GM19463 (cell line): ENCODE measurements around the gene BORCS6.
"Not testable (repeated sequence)": the region's sequence is repeated elsewhere in the genome, so short reads cannot be mapped to it uniquely, and the experiment has no call there.

Experiments
- ATAC-seq: cut with Tn5 transposase; IDR thresholded peaks from one replicate; pipeline ENCODE4 v1.9.1; 2021; ENCODE audit warnings: mild to moderate bottlenecking, moderate library complexity; ENCODE audit not compliant: unreplicated experiment

Gene BORCS6

GRCh38 chr17:8189711-8190477 is at the start of gene BORCS6:
TSS of gene BORCS6 (minus strand) at chr17:8190180. CDS start at chr17:8190140, 40 bp downstream.
- ATAC-seq = peak; percentile 44

DNA sequence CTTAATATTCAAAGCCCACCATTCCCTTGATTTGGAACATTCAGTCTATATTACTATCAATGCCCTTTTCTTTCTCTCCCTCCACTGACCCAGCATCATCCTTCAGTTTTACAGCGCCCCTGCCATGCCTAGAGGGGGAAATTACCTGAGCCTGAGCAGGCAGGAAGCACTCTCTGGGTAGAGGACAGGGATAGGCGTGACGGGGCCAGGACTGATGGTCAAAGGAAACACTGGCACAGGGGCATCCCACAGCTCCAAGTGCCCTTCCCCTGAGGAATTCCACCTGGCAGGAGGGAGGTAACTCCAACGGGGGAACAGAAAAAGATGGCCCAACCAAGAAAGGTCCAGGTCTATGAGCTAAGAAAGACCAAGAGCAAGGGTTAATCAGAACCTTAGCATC is 47.9 kb upstream of the BORCS6 start:
- ATAC-seq = no peak

GRCh38 chr17:8237175-8237574 is 47.2 kb upstream of the BORCS6 start:
- ATAC-seq = no peak

- no peak for ATAC-seq
These were observed 45.7 kb upstream of the BORCS6 start for GRCh38 chr17:8235676-8236075.

- no peak for ATAC-seq
These were observed 44.6 kb upstream of the BORCS6 start for GRCh38 chr17:8234361-8235270.

DNA sequence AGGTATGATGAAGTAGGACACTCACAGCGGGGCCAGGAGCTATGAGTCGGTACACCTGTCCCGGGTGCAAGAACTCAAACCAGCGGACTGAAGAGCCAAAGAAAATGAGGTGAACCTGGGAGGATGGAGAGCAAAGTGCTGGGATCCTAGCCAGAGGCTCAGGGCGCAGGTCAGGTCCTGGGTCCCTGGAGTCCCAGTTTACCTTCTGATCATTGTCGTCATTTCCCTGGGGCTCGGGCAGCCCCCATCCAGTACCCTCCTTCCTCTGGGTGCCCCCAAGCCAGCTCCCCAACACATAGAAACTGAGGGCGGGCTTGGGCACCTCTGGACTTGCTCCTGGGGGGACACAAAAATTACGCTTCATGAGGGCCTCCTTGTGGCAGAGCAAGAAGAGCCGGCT is 41.7 kb upstream of the BORCS6 start:
- ATAC-seq = no peak

- ATAC-seq = no peak
These were observed 37.2 kb upstream of the BORCS6 start for GRCh38 chr17:8227238-8227581.

GRCh38 chr17:8226536-8227237 is 36.7 kb upstream of the BORCS6 start:
- no peak for ATAC-seq

DNA sequence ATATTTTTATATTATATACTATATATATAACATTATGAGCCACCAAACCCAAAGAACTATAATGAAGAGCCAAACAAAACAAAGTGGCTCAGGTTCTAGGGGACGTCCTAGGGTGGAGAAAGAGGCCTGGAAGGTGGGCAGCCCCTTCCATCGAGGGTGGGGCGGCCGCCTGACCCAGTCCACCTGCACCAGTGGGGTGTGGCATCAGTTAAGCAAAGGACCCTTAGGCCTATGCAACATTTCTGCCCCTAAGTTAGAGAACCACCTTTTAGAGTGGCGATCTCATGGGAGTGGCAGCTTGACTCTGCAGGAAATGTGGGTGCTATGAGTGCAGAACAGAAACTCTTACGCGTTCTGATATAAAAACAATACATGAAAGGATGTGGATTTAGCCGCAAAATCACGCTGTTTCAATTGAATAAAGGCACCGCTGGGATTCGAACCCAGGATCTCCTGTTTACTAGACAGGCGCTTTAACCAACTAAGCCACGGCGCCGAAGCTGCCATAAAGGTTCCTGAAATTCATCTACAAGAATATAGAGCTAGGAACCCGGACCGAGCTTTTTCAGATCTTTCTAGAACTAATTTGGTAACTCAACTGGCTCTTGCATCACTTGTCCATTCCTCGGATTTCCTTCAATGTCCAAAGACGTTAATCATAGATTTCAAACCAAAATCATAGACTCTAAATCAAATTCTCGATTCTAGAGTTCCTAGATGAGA is 36.0 kb upstream of the BORCS6 start:
- no peak for ATAC-seq

- no peak for ATAC-seq
These were observed 35.2 kb upstream of the BORCS6 start for GRCh38 chr17:8224891-8225812.

DNA sequence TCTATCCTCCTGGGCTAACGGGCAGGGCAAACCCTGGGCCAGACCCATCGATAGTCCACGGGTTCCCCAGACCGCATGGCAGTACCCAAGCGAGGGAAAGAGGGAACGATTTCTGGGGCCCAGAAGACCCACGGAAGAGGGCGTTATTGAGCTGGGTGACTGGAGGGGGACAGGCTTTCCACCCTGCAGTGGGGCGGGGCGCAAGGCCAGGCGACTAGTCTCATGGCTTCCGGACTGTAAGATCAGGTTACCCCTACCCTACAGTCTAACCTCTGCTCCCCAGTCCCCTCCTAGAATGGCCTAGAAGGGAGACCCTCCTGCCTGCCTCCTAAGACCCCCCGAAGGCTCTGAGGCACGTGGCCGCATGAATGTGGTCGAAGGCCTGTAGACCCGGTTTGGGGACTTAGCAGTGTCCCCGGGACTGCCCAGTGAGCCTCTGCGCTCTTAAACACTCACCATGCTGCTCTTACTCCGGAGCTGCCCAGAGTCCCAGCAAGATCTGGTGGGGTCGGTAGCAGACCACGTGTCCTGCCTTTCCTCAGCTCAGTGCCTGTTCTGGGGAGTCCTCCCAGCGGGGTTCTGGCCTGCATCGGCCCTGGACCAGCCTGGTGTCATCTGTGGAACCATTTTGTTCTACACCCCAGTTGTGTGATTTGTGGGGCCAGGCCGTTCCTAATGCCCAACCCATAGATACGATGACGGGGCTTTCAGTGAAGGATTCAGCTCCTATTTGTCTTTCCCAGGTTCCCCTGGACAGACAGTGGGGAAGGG is 33.6 kb upstream of the BORCS6 start:
- ATAC-seq = no peak

DNA sequence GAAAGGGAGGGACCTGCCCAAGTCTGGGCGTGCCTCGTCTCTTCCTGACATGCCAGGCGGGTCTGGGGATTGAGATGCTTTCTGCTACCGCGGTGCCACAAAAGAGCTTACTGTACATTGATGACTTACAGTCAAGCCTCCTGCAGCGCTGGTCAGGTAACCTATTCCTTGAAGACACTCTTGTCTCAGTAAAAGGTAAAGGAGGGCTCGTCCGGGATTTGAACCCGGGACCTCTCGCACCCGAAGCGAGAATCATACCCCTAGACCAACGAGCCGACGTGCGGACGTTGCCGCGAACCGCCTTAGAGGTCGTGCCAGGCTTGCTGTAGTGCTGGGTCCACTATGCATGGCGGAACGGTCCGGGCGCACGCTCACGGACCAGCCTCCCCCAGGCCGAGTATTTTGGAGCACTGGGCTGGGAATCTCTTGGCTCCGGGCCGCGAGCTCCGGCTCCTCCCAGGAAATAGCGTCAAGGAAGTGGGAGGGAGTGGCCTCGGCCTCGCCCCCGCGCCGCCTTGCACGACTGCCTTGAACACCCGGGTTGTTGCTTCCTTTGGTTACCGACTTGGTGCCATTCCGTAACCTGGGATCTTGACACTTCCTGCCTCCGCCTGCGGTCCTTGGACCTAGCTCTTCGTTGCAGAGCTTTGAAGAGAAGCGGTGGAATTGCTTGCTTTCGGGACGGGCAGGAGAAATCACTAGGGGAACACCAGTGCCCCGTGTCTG is 32.8 kb upstream of the BORCS6 start:
- ATAC-seq = peak; percentile 34

GRCh38 chr17:8222380-8222629 is 32.3 kb upstream of the BORCS6 start:
- peak; percentile 25 for ATAC-seq

DNA sequence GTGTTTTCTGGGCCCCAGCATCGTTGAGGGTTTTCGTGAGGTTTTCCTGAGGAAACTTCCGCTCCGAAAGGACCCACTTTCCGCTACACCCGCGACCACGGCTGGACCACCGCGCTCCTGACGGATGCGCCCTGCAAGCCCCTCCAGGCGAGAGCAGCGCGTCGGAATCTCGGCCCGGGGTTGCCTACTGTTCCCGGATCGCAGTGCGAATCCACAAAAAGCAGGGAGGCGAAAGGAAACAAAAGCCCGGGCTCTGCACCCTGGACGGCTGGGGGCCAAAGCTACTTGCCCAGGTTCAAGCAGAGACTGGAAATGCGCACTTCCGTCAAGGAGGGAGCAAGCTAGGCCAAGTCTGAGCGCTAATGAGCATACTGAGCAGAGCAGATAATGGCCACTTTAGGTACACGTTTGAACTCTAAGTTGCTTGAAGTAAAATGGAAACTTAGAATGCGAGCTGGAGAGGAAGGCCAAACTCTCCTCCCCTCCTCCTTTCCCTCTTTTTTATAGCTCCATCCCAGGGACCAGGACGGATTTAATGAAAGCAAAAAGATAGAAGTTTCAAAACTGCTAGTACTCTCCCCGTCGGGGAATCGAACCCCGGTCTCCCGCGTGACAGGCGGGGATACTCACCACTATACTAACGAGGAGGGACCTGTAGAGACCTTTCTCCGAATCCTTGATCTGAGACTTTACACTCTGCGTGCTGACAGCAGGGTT is 31.8 kb upstream of the BORCS6 start:
- peak; percentile 26 for ATAC-seq

DNA sequence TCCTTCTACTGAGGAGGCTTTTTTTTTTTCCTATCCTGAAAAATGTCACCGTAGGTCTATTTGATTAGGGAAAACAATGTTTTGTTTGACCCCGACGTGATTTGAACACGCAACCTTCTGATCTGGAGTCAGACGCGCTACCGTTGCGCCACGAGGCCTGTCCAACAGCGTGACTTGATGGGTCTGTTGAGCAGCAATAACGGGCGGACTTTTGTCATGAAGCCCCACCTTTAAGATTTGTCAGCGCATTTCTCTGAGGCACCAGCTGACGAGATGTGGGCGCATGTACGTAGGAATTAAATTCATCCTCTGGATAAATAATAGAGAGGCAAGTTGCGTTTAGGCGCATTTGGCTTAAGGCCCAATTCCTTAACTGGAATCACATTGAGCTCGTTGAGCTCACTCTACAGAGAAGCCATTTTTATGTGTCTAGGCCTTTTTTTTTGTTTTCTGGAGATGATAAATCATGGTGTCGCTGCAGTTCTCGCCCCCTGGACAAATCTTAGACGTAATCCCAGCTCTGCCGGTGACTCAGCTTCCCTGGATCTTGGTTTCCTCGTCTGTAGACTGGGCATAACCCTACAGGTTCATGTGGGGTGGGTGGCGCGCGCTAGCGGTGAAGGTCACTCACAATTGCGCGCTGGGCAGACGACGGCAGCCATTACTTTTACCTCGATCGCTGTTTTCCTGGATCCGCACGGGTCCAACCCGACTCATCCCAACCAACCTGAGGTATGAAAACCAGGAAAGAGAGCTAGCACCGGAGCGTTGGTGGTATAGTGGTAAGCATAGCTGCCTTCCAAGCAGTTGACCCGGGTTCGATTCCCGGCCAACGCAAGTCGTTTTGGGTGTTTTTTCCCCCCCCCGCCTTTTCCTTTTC is 31.0 kb upstream of the BORCS6 start:
- ATAC-seq = no peak

GRCh38 chr17:8214000-8214399 is 24.0 kb upstream of the BORCS6 start:
- ATAC-seq = not testable (repeated sequence)
